NCI-H2081 (cell line): Measurements from ENCODE around the gene TOMM70.

Experiments
- DNase-seq, 2 experiments: peaks; one replicate each; lab custom pipeline; 2025; lab: John Stamatoyannopoulos, UW

The TOMM70 gene

DNA sequence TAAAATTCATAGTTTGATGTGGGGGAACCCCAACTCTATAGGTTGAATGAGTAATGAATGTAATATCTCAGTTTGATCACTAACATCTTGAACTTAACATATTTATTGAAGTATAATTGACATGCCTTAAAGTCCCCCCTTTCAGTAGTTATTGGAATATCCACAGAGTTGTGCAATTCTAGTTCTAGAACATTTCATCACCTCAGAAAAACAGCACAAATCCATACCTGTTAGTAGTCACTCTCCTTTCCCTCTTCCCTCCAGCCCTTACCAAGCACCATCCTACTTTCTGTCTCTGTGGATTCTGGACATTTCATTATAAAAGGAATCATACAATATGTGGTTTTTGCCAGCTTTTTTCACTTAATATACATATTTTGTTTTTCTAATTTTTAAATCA is 75.1 kb downstream of the TOMM70 start:
- no peak for DNase-seq

- DNase-seq, result no peak
Measured at GRCh38 chr3:100324044-100324443, 76.8 kb downstream of the TOMM70 start.

GRCh38 chr3:100319951-100320350 is 80.9 kb downstream of the TOMM70 start:
- no peak for DNase-seq

- no peak for DNase-seq
Measured at GRCh38 chr3:100317912-100318311, 83.0 kb downstream of the TOMM70 start.

DNA sequence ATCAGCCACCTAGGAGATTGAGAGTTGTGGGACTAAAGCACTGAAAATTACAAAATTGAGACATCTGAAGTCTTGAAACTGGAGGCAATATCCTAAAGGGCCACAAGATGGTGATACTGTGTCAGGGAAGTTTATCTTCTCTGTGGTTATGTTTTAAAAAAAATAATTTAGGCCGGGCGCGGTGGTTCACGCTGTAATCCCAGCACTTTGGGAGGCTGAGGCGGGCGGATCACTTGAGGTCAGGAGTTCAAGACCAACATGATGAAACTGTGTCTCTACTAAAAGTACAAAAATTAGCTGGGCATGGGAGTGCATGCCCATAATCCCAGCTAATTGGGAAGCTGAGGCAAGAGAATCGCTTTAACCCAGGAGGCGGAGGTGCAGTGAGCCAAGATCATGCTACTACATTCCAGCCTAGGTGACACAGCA is 84.2 kb downstream of the TOMM70 start:
- DNase-seq, result peak; percentile 8 to 39
